ENCODE data around the gene PMS1. TPM values are rescaled to one million over a fixed set of nuclear protein-coding genes. Genes with fewer than 3 reads are reported as not detected.

Gene PMS1
- total and polyA plus RNA-seq, 9 of the 15 experiments (the other 6 are each of a cell fraction or from before 2014, with no cell fraction given) = 14.5 to 29.8 (median 24.7) TPM

DNA sequence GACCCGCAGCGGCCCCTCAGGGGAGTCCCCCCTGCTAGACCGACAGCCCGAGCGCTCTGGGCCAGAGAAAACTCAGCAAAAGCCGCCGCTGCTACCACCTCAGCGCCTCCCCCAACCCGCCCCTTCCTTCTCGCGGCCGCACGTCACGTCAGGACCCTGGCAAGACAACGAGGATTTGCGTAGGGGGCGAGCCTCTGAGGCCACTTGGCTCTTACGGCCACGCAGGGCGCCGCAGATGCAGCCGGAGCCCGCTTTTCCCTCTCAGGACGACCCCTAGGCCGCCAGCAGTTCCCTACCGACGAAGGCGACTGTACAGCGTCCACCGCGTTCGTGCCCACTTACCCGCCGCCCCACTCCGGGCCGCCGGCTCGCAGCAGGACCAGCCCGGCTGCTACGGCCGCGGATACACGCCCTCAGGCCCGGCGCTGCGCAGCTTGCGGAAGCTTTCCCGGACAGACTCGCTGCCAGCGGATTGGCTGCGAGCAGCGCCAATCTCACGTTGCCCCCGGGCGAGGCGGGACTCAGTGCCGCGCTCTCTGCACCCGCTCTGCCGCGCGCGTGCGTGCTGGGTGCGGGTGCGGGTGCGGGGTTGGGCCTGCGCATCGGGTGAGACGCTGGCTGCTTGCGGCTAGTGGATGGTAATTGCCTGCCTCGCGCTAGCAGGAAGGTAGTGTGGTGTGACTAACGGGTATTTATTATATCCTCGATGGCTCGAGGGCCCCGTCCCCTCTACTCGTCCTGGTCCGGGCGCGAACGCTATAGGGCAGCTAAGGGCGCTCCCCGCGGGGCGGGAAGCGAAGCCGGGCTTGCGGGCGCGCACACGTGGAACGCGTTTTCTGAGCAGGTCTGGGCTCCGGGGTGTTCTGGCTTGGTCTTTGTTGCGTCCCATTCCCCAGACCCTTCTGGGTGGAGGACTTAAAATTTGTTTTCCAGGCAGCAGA lies at the start of gene PMS1, which contains the start of gene ORMDL1 (continued):
- TF ChIP-seq, protein P1, sequence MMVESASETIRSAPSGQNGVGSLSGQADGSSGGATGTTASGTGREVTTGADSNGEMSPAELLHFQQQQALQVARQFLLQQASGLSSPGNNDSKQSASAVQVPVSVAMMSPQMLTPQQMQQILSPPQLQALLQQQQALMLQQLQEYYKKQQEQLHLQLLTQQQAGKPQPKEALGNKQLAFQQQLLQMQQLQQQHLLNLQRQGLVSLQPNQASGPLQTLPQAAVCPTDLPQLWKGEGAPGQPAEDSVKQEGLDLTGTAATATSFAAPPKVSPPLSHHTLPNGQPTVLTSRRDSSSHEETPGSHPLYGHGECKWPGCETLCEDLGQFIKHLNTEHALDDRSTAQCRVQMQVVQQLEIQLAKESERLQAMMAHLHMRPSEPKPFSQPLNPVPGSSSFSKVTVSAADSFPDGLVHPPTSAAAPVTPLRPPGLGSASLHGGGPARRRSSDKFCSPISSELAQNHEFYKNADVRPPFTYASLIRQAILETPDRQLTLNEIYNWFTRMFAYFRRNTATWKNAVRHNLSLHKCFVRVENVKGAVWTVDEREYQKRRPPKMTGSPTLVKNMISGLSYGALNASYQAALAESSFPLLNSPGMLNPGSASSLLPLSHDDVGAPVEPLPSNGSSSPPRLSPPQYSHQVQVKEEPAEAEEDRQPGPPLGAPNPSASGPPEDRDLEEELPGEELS (CRISPR knock-in tag; IDR thresholded peaks at IDR 0.05; ENCODE audit: borderline replicate concordance) = peak; percentile 85; the same call in 1 of the 2 replicates
- no peak for TF ChIP-seq KLF10 (CRISPR knock-in tag; IDR thresholded peaks at IDR 0.05)
- no peak for TF ChIP-seq GABPB2 (CRISPR knock-in tag; conservative IDR thresholded peaks at IDR 0.05)
- TF ChIP-seq, protein P2, sequence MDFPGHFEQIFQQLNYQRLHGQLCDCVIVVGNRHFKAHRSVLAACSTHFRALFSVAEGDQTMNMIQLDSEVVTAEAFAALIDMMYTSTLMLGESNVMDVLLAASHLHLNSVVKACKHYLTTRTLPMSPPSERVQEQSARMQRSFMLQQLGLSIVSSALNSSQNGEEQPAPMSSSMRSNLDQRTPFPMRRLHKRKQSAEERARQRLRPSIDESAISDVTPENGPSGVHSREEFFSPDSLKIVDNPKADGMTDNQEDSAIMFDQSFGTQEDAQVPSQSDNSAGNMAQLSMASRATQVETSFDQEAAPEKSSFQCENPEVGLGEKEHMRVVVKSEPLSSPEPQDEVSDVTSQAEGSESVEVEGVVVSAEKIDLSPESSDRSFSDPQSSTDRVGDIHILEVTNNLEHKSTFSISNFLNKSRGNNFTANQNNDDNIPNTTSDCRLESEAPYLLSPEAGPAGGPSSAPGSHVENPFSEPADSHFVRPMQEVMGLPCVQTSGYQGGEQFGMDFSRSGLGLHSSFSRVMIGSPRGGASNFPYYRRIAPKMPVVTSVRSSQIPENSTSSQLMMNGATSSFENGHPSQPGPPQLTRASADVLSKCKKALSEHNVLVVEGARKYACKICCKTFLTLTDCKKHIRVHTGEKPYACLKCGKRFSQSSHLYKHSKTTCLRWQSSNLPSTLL (IDR thresholded peaks at IDR 0.05) = no peak
- peak; percentile 56; the same call in 1 of the 2 replicates for TF ChIP-seq ELF2 (CRISPR knock-in tag; IDR thresholded peaks at IDR 0.05)
- peak; percentile 61 for TF ChIP-seq CCNT2 (IDR thresholded peaks at IDR 0.05; ENCODE audit: borderline replicate concordance, extremely low read depth, insufficient read length, low read depth, low read length)
- TF ChIP-seq, protein P3, sequence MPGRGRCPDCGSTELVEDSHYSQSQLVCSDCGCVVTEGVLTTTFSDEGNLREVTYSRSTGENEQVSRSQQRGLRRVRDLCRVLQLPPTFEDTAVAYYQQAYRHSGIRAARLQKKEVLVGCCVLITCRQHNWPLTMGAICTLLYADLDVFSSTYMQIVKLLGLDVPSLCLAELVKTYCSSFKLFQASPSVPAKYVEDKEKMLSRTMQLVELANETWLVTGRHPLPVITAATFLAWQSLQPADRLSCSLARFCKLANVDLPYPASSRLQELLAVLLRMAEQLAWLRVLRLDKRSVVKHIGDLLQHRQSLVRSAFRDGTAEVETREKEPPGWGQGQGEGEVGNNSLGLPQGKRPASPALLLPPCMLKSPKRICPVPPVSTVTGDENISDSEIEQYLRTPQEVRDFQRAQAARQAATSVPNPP (IDR thresholded peaks at IDR 0.05; ENCODE audit: borderline replicate concordance, insufficient read depth, insufficient read length) = no peak
- no peak for TF ChIP-seq SIRT6 (IDR thresholded peaks at IDR 0.05; ENCODE audit: low read depth, low read length)
- TF ChIP-seq ZNF133 (CRISPR knock-in tag; IDR thresholded peaks at IDR 0.05) = no peak
- TF ChIP-seq, protein P4, sequence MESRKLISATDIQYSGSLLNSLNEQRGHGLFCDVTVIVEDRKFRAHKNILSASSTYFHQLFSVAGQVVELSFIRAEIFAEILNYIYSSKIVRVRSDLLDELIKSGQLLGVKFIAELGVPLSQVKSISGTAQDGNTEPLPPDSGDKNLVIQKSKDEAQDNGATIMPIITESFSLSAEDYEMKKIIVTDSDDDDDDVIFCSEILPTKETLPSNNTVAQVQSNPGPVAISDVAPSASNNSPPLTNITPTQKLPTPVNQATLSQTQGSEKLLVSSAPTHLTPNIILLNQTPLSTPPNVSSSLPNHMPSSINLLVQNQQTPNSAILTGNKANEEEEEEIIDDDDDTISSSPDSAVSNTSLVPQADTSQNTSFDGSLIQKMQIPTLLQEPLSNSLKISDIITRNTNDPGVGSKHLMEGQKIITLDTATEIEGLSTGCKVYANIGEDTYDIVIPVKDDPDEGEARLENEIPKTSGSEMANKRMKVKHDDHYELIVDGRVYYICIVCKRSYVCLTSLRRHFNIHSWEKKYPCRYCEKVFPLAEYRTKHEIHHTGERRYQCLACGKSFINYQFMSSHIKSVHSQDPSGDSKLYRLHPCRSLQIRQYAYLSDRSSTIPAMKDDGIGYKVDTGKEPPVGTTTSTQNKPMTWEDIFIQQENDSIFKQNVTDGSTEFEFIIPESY (CRISPR knock-in tag; IDR thresholded peaks at IDR 0.05) = 0 out of 2 replicates have a peak, but pooled peaks have one; percentile 26
- no peak for TF ChIP-seq KLF1 (tag; IDR thresholded peaks at IDR 0.05)
- TF ChIP-seq, protein P5, sequence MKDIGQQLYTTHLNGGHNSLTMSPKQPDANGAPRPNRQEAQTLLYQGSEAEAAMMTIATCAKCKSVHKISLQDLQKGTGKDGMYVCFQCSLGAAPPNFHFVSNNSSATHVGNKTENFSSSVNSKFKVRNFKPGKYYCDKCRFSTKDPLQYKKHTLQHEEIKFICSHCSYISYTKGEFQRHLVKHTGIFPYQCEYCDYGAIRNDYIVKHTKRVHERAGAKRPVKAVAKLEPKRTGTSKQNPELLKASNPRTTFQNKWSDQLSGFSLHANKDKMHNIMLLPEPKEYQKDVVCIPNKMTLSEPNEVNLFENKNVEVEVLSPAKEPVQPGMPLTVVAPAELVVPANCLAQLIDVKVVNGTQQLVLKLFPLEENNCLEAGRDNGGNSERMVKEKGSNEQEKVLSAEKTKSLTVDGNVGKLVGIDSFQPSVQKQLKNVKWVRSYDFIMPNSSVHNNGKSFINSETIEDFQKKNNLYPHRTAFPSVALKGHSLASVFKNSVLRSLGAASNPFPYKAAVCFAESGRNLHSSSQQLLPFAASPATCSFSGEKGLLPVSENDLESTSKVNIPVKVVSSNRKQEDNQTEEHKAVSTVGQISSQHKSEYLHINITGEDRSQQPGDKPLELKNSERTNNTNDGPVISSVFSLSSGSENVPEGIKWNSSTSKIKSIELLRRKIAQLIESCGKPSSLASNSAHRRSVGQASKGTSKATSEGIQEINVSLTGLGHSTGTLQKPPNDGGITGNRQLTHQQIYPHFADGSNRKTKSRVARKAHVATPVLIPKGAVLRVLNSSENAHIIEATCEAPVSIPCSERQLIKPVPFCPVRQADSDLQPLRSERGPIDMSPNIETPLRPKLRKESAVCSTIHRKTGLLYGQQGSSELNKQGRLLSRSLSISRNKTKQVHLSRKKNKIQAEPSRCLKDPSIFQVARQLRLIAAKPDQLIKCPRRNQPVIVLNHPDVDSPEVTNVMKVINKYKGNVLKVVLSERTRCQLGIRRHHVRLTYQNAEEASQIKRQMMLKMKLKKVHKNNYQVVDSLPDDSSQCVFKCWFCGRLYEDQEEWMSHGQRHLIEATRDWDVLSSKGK (CRISPR knock-in tag; IDR thresholded peaks at IDR 0.05) = no peak
- no peak for TF ChIP-seq PHF21A (IDR thresholded peaks at IDR 0.05; ENCODE audit: borderline replicate concordance, low read depth)
- TF ChIP-seq ZNF354B (CRISPR knock-in tag; IDR thresholded peaks at IDR 0.05) = no peak
